GM23338 (cell line): Measurements from ENCODE around the gene KRT37. TPM values are rescaled to one million over a fixed set of nuclear protein-coding genes. Genes with fewer than 3 reads are reported as not detected.

Experiments
- ATAC-seq: fragments of 200-7000 bp; cut with Tn5 transposase; 3 replicates; pipeline ENCODE4 v1.9.1; 2020
- DNase-seq: peaks from one replicate; pipeline ENCODE4 v3.0.0-alpha.2; 2015; ENCODE audit warnings: low spot score
- H2AFZ ChIP-seq: fragments of 200-600 bp; sonication (generic); 2 replicates; pipeline ENCODE4 v1.8.0; 2016; ENCODE audit warnings: antibody characterized with exemption, mild to moderate bottlenecking, moderate library complexity
- H3F3A ChIP-seq: fragments of 200-600 bp; sonication (generic); replicated peaks from 2 replicates; pipeline ENCODE4 v1.8.0; 2017; ENCODE audit warnings: antibody characterized with exemption, mixed run types, low read depth
- H3K27ac ChIP-seq: fragments of 200-600 bp; sonication (generic); 2 replicates; pipeline ENCODE4 v1.6.1; 2016; ENCODE audit warnings: low read depth
- H3K27me3 ChIP-seq: fragments of 200-600 bp; sonication (generic); 2 replicates; pipeline ENCODE4 v1.8.0; 2016; ENCODE audit warnings: mild to moderate bottlenecking, mixed run types, moderate library complexity; ENCODE audit not compliant: insufficient read depth
- H3K36me3 ChIP-seq: fragments of 200-600 bp; sonication (generic); 2 replicates; pipeline ENCODE4 v1.8.0; 2016; ENCODE audit warnings: mild to moderate bottlenecking; ENCODE audit not compliant: insufficient read depth
- H3K4me1 ChIP-seq: fragments of 200-600 bp; sonication (generic); 2 replicates; pipeline ENCODE4 v1.8.0; 2016; ENCODE audit warnings: mild to moderate bottlenecking, moderate library complexity; ENCODE audit not compliant: insufficient read depth
- H3K4me2 ChIP-seq: fragments of 200-600 bp; sonication (generic); 2 replicates; pipeline ENCODE4 v1.7.1; 2017; ENCODE audit warnings: mixed run types
- H3K4me3 ChIP-seq: fragments of 200-600 bp; sonication (generic); 2 replicates; pipeline ENCODE4 v1.6.1; 2016; ENCODE audit warnings: mixed run types
- H3K79me2 ChIP-seq: fragments of 200-600 bp; sonication (generic); replicated peaks from 2 replicates; pipeline ENCODE4 v1.8.0; 2017; ENCODE audit warnings: mild to moderate bottlenecking; ENCODE audit not compliant: insufficient read depth
- H3K9me2 ChIP-seq: fragments of 200-600 bp; sonication (generic); 2 replicates; pipeline ENCODE4 v1.8.0; 2017; ENCODE audit not compliant: insufficient read depth
- H4K20me1 ChIP-seq: fragments of 200-600 bp; sonication (generic); replicated peaks from 2 replicates; pipeline ENCODE4 v1.8.0; 2017; ENCODE audit warnings: mild to moderate bottlenecking; ENCODE audit not compliant: insufficient read depth
- H3K27ac Mint-ChIP-seq: 2 replicates; pipeline ENCODE4 v1.8.0; 2020; ENCODE audit warnings: inconsistent platforms, mild to moderate bottlenecking, moderate library complexity, mixed read lengths
- H3K27me3 Mint-ChIP-seq: 3 replicates; pipeline ENCODE4 v1.8.0; 2022; ENCODE audit warnings: low read depth, mild to moderate bottlenecking, moderate library complexity, mixed read lengths, inconsistent platforms; ENCODE audit not compliant: insufficient read depth, poor library complexity
- H3K36me3 Mint-ChIP-seq: 3 replicates; pipeline ENCODE4 v1.8.0; 2021; ENCODE audit warnings: low read depth, mild to moderate bottlenecking, inconsistent platforms, moderate library complexity, mixed read lengths
- H3K4me1 Mint-ChIP-seq: 3 replicates; pipeline ENCODE4 v1.8.0; 2020; ENCODE audit warnings: mild to moderate bottlenecking, inconsistent platforms, mixed read lengths
- H3K4me3 Mint-ChIP-seq: 3 replicates; pipeline ENCODE4 v1.8.0; 2021; ENCODE audit warnings: moderate library complexity, mild to moderate bottlenecking, inconsistent platforms, mixed read lengths
- H3K9me3 Mint-ChIP-seq: 3 replicates; pipeline ENCODE4 v1.8.0; 2020; ENCODE audit warnings: moderate library complexity, mild to moderate bottlenecking, inconsistent platforms, mixed read lengths
- CREB1 ChIP-seq: fragments of 250-450 bp; sonication (Bioruptor Pico); IDR thresholded peaks from 2 replicates; pipeline ENCODE4 v1.5.0; 2020; ENCODE audit warnings: low read depth, mild to moderate bottlenecking, moderate library complexity
- EZH2 ChIP-seq: fragments of 200-600 bp; sonication (generic); IDR thresholded peaks from one replicate; pipeline ENCODE4 v1.8.0; 2017; ENCODE audit warnings: antibody characterized with exemption, mild to moderate bottlenecking, low read depth; ENCODE audit not compliant: unreplicated experiment
- EZH2phosphoT487 ChIP-seq: fragments of 200-600 bp; sonication (generic); IDR thresholded peaks from one replicate; pipeline ENCODE4 v1.8.1; 2018; ENCODE audit warnings: antibody characterized with exemption; ENCODE audit not compliant: unreplicated experiment
- NANOG ChIP-seq: IDR thresholded peaks from 2 replicates; pipeline ENCODE4 v1.6.1; 2016; ENCODE audit warnings: antibody characterized with exemption, borderline replicate concordance
- POLR2AphosphoS5 ChIP-seq: IDR thresholded peaks from 2 replicates; pipeline ENCODE4 v1.6.1; 2016; ENCODE audit warnings: antibody characterized with exemption, low read depth
- STAT1 ChIP-seq: IDR thresholded peaks from one replicate; pipeline ENCODE4 v1.6.1; 2016; ENCODE audit warnings: antibody characterized with exemption; ENCODE audit not compliant: unreplicated experiment
- ZNF331 ChIP-seq: fragments of 250-450 bp; sonication (Bioruptor Pico); IDR thresholded peaks from 2 replicates; pipeline ENCODE4 v1.5.0; 2020; ENCODE audit warnings: low read depth, mild to moderate bottlenecking, moderate library complexity
- polyA plus RNA-seq: library from polyadenylated mRNA; unstranded; fragments of >200 nt; fragmentation: Nextera tagmentation; extraction: Ambion mirVana; gene quantifications from 2 replicates; pipeline ENCODE4 v1.2.1, GENCODE V29; 2016
- total RNA-seq: library from RNA; depleted of rRNA; stranded (reverse); fragments of >200 nt; shearing (Covaris generic); gene quantifications from 2 replicates; pipeline ENCODE4 v1.2.3, GENCODE V29; 2014
- TF ChIP-seq, protein P1 (sequence below): IDR thresholded peaks from one replicate; pipeline ENCODE4 v1.6.1; 2018; ENCODE audit warnings: antibody characterized with exemption; ENCODE audit not compliant: unreplicated experiment
- TF ChIP-seq, protein P2 (sequence below): fragments of 250-450 bp; sonication (Bioruptor Pico); IDR thresholded peaks from 2 replicates; pipeline ENCODE4 v1.5.0; 2020; ENCODE audit warnings: mild to moderate bottlenecking, moderate library complexity
- TF ChIP-seq, protein P3 (sequence below), 2 experiments: fragments of 200-600 bp in 1 of 2; sonication (generic) in 1 of 2; conservative IDR thresholded peaks; 2 replicates each; pipeline versions ENCODE4 v1.5.1 to v1.6.1; 2016 to 2017; ENCODE audit warnings: antibody characterized with exemption in 2 of 2, low read depth in 2 of 2, mild to moderate bottlenecking in 2 of 2, moderate library complexity in 1 of 2
- TF ChIP-seq, protein P4 (sequence below): IDR thresholded peaks from 2 replicates; pipeline ENCODE4 v1.6.1; 2016; ENCODE audit warnings: antibody characterized with exemption

The KRT37 gene
- total and polyA plus RNA-seq, 2 experiments from 2014 or later: not detected

DNA sequence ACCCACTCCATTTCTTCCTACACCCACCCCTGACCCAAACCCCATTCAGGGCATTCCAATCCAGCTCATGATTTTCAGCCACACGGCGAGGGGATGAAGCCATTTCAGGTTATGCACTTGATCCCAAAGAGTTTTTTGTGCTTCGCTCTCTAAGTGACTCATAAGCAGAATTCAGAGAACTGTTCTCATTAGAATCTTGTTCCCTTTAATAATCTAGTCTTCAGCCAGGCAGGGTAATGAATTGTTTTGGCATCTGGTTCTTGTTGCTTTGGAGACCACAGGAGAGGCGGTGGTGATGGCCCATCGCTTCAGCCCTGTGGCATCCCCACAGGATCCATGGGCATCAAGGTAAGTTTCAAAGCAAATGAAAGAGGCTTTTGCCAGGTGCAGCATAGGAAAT, 22.2 kb downstream of the KRT37 start (continued):
- TF ChIP-seq, protein P1, sequence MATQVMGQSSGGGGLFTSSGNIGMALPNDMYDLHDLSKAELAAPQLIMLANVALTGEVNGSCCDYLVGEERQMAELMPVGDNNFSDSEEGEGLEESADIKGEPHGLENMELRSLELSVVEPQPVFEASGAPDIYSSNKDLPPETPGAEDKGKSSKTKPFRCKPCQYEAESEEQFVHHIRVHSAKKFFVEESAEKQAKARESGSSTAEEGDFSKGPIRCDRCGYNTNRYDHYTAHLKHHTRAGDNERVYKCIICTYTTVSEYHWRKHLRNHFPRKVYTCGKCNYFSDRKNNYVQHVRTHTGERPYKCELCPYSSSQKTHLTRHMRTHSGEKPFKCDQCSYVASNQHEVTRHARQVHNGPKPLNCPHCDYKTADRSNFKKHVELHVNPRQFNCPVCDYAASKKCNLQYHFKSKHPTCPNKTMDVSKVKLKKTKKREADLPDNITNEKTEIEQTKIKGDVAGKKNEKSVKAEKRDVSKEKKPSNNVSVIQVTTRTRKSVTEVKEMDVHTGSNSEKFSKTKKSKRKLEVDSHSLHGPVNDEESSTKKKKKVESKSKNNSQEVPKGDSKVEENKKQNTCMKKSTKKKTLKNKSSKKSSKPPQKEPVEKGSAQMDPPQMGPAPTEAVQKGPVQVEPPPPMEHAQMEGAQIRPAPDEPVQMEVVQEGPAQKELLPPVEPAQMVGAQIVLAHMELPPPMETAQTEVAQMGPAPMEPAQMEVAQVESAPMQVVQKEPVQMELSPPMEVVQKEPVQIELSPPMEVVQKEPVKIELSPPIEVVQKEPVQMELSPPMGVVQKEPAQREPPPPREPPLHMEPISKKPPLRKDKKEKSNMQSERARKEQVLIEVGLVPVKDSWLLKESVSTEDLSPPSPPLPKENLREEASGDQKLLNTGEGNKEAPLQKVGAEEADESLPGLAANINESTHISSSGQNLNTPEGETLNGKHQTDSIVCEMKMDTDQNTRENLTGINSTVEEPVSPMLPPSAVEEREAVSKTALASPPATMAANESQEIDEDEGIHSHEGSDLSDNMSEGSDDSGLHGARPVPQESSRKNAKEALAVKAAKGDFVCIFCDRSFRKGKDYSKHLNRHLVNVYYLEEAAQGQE: no peak
- no peak for TF ChIP-seq STAT1
- TF ChIP-seq NANOG: no peak

DNA sequence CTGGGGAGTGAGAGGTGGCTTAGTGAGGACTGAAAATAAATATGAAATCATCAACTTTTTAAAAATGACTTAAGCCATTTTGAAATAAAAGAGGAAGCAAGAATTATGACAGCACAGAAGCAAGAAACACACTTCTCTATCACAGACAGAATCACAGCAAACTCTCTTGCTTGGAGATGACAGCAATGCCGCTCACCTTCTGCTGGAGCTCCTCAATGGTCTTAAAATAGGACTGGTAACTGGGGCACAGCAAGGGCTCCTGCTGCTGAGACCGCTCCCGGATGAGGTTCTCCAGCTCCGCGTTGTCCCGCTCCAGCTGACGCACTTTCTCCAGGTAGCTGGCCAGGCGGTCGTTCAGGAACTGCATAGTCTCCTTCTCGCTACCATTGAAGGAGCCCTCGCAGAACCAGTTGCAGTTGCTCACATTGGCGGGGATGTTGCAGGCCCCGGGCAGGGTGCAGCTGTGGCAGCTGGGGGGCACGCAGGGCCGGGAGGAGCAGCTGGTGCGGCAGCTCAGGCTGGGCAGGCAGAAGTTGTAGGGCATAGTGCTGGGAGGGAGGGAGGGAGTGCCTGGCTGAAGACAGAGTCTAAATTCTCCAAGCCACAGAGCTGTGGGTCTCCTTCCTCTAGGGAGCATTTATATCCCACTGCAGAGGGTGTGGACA, 27.3 kb downstream of the KRT37 start, which contains the start of gene KRT31:
TSS of gene KRT31 (minus strand) at position 613 of the 665 bp plus-strand sequence. CDS start at position 544, 69 bp downstream.
- H3K4me2 ChIP-seq: no peak within 1 kb of the TSS
- no peak for TF ChIP-seq EZH2
- TF ChIP-seq NANOG: no peak
- no peak for TF ChIP-seq POLR2AphosphoS5
- no peak for TF ChIP-seq CREB1 (CRISPR knock-in tag)
- TF ChIP-seq EZH2phosphoT487: no peak
- TF ChIP-seq, protein P2, sequence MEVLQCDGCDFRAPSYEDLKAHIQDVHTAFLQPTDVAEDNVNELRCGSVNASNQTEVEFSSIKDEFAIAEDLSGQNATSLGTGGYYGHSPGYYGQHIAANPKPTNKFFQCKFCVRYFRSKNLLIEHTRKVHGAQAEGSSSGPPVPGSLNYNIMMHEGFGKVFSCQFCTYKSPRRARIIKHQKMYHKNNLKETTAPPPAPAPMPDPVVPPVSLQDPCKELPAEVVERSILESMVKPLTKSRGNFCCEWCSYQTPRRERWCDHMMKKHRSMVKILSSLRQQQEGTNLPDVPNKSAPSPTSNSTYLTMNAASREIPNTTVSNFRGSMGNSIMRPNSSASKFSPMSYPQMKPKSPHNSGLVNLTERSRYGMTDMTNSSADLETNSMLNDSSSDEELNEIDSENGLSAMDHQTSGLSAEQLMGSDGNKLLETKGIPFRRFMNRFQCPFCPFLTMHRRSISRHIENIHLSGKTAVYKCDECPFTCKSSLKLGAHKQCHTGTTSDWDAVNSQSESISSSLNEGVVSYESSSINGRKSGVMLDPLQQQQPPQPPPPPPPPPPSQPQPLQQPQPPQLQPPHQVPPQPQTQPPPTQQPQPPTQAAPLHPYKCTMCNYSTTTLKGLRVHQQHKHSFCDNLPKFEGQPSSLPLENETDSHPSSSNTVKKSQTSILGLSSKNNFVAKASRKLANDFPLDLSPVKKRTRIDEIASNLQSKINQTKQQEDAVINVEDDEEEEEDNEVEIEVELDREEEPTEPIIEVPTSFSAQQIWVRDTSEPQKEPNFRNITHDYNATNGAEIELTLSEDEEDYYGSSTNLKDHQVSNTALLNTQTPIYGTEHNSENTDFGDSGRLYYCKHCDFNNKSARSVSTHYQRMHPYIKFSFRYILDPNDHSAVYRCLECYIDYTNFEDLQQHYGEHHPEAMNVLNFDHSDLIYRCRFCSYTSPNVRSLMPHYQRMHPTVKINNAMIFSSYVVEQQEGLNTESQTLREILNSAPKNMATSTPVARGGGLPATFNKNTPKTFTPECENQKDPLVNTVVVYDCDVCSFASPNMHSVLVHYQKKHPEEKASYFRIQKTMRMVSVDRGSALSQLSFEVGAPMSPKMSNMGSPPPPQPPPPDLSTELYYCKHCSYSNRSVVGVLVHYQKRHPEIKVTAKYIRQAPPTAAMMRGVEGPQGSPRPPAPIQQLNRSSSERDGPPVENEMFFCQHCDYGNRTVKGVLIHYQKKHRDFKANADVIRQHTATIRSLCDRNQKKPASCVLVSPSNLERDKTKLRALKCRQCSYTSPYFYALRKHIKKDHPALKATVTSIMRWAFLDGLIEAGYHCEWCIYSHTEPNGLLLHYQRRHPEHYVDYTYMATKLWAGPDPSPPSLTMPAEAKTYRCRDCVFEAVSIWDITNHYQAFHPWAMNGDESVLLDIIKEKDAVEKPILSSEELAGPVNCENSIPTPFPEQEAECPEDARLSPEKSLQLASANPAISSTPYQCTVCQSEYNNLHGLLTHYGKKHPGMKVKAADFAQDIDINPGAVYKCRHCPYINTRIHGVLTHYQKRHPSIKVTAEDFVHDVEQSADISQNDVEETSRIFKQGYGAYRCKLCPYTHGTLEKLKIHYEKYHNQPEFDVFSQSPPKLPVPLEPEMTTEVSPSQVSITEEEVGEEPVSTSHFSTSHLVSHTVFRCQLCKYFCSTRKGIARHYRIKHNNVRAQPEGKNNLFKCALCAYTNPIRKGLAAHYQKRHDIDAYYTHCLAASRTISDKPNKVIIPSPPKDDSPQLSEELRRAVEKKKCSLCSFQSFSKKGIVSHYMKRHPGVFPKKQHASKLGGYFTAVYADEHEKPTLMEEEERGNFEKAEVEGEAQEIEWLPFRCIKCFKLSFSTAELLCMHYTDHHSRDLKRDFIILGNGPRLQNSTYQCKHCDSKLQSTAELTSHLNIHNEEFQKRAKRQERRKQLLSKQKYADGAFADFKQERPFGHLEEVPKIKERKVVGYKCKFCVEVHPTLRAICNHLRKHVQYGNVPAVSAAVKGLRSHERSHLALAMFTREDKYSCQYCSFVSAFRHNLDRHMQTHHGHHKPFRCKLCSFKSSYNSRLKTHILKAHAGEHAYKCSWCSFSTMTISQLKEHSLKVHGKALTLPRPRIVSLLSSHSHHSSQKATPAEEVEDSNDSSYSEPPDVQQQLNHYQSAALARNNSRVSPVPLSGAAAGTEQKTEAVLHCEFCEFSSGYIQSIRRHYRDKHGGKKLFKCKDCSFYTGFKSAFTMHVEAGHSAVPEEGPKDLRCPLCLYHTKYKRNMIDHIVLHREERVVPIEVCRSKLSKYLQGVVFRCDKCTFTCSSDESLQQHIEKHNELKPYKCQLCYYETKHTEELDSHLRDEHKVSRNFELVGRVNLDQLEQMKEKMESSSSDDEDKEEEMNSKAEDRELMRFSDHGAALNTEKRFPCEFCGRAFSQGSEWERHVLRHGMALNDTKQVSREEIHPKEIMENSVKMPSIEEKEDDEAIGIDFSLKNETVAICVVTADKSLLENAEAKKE (CRISPR knock-in tag): no peak
- TF ChIP-seq, protein P3, sequence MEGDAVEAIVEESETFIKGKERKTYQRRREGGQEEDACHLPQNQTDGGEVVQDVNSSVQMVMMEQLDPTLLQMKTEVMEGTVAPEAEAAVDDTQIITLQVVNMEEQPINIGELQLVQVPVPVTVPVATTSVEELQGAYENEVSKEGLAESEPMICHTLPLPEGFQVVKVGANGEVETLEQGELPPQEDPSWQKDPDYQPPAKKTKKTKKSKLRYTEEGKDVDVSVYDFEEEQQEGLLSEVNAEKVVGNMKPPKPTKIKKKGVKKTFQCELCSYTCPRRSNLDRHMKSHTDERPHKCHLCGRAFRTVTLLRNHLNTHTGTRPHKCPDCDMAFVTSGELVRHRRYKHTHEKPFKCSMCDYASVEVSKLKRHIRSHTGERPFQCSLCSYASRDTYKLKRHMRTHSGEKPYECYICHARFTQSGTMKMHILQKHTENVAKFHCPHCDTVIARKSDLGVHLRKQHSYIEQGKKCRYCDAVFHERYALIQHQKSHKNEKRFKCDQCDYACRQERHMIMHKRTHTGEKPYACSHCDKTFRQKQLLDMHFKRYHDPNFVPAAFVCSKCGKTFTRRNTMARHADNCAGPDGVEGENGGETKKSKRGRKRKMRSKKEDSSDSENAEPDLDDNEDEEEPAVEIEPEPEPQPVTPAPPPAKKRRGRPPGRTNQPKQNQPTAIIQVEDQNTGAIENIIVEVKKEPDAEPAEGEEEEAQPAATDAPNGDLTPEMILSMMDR (conservative IDR thresholded peaks at IDR 0.05; ENCODE audit: low read depth in 2 of 2): no peak
- TF ChIP-seq, protein P4, sequence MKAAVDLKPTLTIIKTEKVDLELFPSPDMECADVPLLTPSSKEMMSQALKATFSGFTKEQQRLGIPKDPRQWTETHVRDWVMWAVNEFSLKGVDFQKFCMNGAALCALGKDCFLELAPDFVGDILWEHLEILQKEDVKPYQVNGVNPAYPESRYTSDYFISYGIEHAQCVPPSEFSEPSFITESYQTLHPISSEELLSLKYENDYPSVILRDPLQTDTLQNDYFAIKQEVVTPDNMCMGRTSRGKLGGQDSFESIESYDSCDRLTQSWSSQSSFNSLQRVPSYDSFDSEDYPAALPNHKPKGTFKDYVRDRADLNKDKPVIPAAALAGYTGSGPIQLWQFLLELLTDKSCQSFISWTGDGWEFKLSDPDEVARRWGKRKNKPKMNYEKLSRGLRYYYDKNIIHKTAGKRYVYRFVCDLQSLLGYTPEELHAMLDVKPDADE: no peak
- TF ChIP-seq ZNF331: no peak
- H3K9me2 ChIP-seq: no peaks in the 10 kb centered on the region
- H3K27me3 ChIP-seq: no peaks in the 10 kb centered on the region
- no peaks in the 10 kb centered on the region for H3F3A ChIP-seq
- no peak within 1 kb of the TSS for H3K4me3 ChIP-seq
- H3K4me3 Mint-ChIP-seq: no peak within 1 kb of the TSS
- H3K27ac ChIP-seq: no peak within 1 kb of the TSS
- no peaks in the 10 kb centered on the region for H3K9me3 Mint-ChIP-seq
- DNase-seq (no peak), ATAC-seq (no peak)
- no peaks in the 10 kb centered on the region for H3K36me3 Mint-ChIP-seq
- no peaks in the 10 kb centered on the region for H3K4me1 Mint-ChIP-seq
- no peaks in the 10 kb centered on the region for H3K27me3 Mint-ChIP-seq
- H3K79me2 ChIP-seq: no peaks in the 10 kb centered on the region
- H3K4me1 ChIP-seq: no peaks in the 10 kb centered on the region
- H2AFZ ChIP-seq: peak within 1 kb of the TSS; percentile 38; the same call in 1 of the 2 replicates
- no peak within 1 kb of the TSS for H3K27ac Mint-ChIP-seq
- H4K20me1 ChIP-seq: no peaks in the 10 kb centered on the region
- no peaks in the 10 kb centered on the region for H3K36me3 ChIP-seq
